ENCODE measurements around the gene ADAP1.

GRCh38 chr7:889025-889390 is 65.5 kb downstream of the ADAP1 start:
- TF ChIP-seq GATA2 (IDR thresholded peaks at IDR 0.05; ENCODE audit: low read depth, low read length) = no peak
- TF ChIP-seq GATA3 (IDR thresholded peaks at IDR 0.05; ENCODE audit: low read depth, low read length) = no peak

Measured in SH-SY5Y (cell line).